Iris pigment epithelial cell (primary cell): ENCODE data around the gene L1CAM.

ENCODE experiments used
- DNase-seq: peaks from one replicate; pipeline ENCODE4 v3.0.0-alpha.2; 2011; ENCODE audit warnings: low read depth

L1CAM gene

GRCh38 chrX:153885968-153886903 lies at the start of gene L1CAM:
Gene L1CAM, minus strand, starts transcription at chrX:153886173. Its CDS starts 10,337 bp downstream, at chrX:153875836.
- DNase-seq: no peak

GRCh38 chrX:153935326-153935851 lies 49.4 kb upstream of the L1CAM start:
- DNase-seq: no peak

- peak; percentile 73 for DNase-seq
These were observed 48.9 kb upstream of the L1CAM start, which contains the start of gene NAA10 for GRCh38 chrX:153934762-153935325. Gene NAA10, minus strand, starts transcription at chrX:153935037. Its CDS starts 133 bp downstream, at chrX:153934904.

- DNase-seq: no peak
These were observed 48.3 kb upstream of the L1CAM start for GRCh38 chrX:153934148-153934761.

GRCh38 chrX:153933748-153934147 lies 47.8 kb upstream of the L1CAM start:
- DNase-seq: peak; percentile 62

GRCh38 chrX:153932220-153932915 lies 46.4 kb upstream of the L1CAM start:
- DNase-seq: no peak

GRCh38 chrX:153931748-153932147 lies 45.8 kb upstream of the L1CAM start:
- no peak for DNase-seq

GRCh38 chrX:153931151-153931550 lies 45.2 kb upstream of the L1CAM start:
- no peak for DNase-seq

- no peak for DNase-seq
These were observed 44.3 kb upstream of the L1CAM start for GRCh38 chrX:153930011-153930910.

- DNase-seq: no peak
These were observed 43.6 kb upstream of the L1CAM start for GRCh38 chrX:153929576-153929975.

GRCh38 chrX:153928846-153929245 lies 42.9 kb upstream of the L1CAM start:
- no peak for DNase-seq

GRCh38 chrX:153927922-153928760 lies 42.2 kb upstream of the L1CAM start:
- peak; percentile 99 for DNase-seq

GRCh38 chrX:153927672-153927921 lies 41.6 kb upstream of the L1CAM start:
- DNase-seq: no peak

- DNase-seq: peak; percentile 35
These were observed 41.1 kb upstream of the L1CAM start for GRCh38 chrX:153926858-153927671.

- DNase-seq: no peak
These were observed 40.5 kb upstream of the L1CAM start for GRCh38 chrX:153926552-153926857.

- no peak for DNase-seq
These were observed 40.0 kb upstream of the L1CAM start, which contains the start of gene ARHGAP4 for GRCh38 chrX:153925739-153926551. Gene ARHGAP4, minus strand, starts transcription at chrX:153926264. Its CDS starts 62 bp downstream, at chrX:153926202.

- no peak for DNase-seq
These were observed 39.4 kb upstream of the L1CAM start for GRCh38 chrX:153925387-153925738.

- peak; percentile 32 for DNase-seq
These were observed 38.3 kb upstream of the L1CAM start for GRCh38 chrX:153924149-153924861.
